Ovary (tissue), 3 donors: ENCODE measurements around the gene SORBS1.

Experiments
- EP300 ChIP-seq: sonication (generic); formaldehyde crosslinking; IDR thresholded peaks from one replicate; pipeline ENCODE4 v1.6.1; 2017; ENCODE audit warnings: antibody characterized with exemption
- POLR2A ChIP-seq: fragments of 450-650 bp; IDR thresholded peaks from one replicate; pipeline ENCODE4 v1.6.1; 2017; ENCODE audit warnings: antibody characterized with exemption, mild to moderate bottlenecking, moderate library complexity
- TF ChIP-seq, protein P1 (sequence below), 3 donors: fragments of 450-650 bp in 2 of 3; fragments of 200-600 bp in 1 of 3; IDR thresholded peaks; one replicate each; pipeline versions ENCODE4 v1.5.1 to v1.8.0; 2016 to 2022; ENCODE audit warnings: antibody characterized with exemption in 3 of 3, mild to moderate bottlenecking in 1 of 3
- donor health status: DM: no; HTN: no; CAD: no.

DNA sequence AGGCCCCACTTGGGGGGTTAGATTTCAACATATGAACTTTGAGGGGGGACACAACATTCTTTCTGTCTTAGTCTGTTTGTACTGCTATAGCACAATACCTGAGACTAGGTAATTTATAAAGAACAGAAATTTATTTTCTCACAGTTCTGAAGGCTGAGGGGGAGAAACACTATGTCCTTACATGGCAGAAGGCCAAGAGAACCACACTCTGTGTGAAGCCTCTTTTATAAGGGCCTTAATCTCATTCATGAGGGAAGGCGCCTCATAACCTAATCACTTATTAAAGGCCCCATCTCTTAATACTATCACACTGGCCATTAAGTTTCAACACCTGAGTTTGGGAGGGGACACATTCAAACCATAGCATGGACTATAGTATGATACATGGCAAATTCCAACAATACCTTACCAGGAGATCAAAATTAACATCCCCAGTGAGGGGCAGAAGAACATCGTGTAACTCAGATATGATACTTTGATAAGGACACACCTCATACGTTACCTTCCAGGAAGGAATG lies 261.1 kb downstream of the SORBS1 start:
- TF ChIP-seq POLR2A (no peak), EP300 (no peak)
- TF ChIP-seq, protein P1, sequence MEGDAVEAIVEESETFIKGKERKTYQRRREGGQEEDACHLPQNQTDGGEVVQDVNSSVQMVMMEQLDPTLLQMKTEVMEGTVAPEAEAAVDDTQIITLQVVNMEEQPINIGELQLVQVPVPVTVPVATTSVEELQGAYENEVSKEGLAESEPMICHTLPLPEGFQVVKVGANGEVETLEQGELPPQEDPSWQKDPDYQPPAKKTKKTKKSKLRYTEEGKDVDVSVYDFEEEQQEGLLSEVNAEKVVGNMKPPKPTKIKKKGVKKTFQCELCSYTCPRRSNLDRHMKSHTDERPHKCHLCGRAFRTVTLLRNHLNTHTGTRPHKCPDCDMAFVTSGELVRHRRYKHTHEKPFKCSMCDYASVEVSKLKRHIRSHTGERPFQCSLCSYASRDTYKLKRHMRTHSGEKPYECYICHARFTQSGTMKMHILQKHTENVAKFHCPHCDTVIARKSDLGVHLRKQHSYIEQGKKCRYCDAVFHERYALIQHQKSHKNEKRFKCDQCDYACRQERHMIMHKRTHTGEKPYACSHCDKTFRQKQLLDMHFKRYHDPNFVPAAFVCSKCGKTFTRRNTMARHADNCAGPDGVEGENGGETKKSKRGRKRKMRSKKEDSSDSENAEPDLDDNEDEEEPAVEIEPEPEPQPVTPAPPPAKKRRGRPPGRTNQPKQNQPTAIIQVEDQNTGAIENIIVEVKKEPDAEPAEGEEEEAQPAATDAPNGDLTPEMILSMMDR (IDR thresholded peaks at IDR 0.05), result no peak
